GM23248 (cell line): ENCODE measurements around the gene MAPKAPK5.

Source experiments
- EZH2 ChIP-seq: fragments of 200-600 bp; sonication (generic); IDR thresholded peaks from 2 replicates; pipeline ENCODE4 v1.6.1; 2018; ENCODE audit warnings: antibody characterized with exemption, mild to moderate bottlenecking; ENCODE audit not compliant: insufficient read depth, poor library complexity, severe bottlenecking
- EZH2phosphoT487 ChIP-seq: fragments of 200-600 bp; sonication (generic); IDR thresholded peaks from 2 replicates; pipeline ENCODE4 v1.6.1; 2018; ENCODE audit warnings: antibody characterized with exemption, moderate library complexity, mild to moderate bottlenecking, low read depth; ENCODE audit not compliant: insufficient read depth

GRCh38 chr12:111894556-111894955 lies 52.5 kb downstream of the MAPKAPK5 start:
- no peak for TF ChIP-seq EZH2
- TF ChIP-seq EZH2phosphoT487, result no peak
